GM12865 (cell line): ENCODE measurements around the gene CARD11.
"Not testable (repeated sequence)": the region's sequence is repeated elsewhere in the genome, so short reads cannot be mapped to it uniquely, and the experiment has no call there.

Experiments
- DNase-seq: peaks from one replicate; pipeline ENCODE4 v3.0.0; 2010; ENCODE audit warnings: low read depth
- H3K4me3 ChIP-seq: 2 replicates; pipeline ENCODE4 v1.5.1; 2011; ENCODE audit warnings: mild to moderate bottlenecking, low read depth, low read length, control low read depth
- CTCF ChIP-seq: IDR thresholded peaks from 2 replicates; pipeline ENCODE4 v1.5.1; 2011; ENCODE audit warnings: low read length, control low read depth, low read depth, inconsistent platforms; ENCODE audit not compliant: insufficient read depth; ENCODE audit errors: missing control alignments

The CARD11 gene

GRCh38 chr7:2962865-2963264, 80.8 kb downstream of the CARD11 start:
- DNase-seq = no peak
- H3K4me3 ChIP-seq = no peak overlapping the region
- TF ChIP-seq CTCF = no peak

- H3K4me3 ChIP-seq = no peak overlapping the region
- TF ChIP-seq CTCF = no peak
- DNase-seq = no peak
Observed at GRCh38 chr7:2959828-2960599, 83.7 kb downstream of the CARD11 start.

- DNase-seq = no peak
- TF ChIP-seq CTCF = no peak
- no peak overlapping the region for H3K4me3 ChIP-seq
Observed at GRCh38 chr7:2959103-2959680, 84.5 kb downstream of the CARD11 start.

GRCh38 chr7:2958416-2959102, 85.1 kb downstream of the CARD11 start:
- no peak for DNase-seq
- TF ChIP-seq CTCF = no peak
- no peak overlapping the region for H3K4me3 ChIP-seq

- H3K4me3 ChIP-seq, DNase-seq: not testable (repeated sequence)
Observed at GRCh38 chr7:2957369-2957727, 86.3 kb downstream of the CARD11 start.

- H3K4me3 ChIP-seq = no peak overlapping the region
- TF ChIP-seq CTCF = no peak
- DNase-seq = no peak
Observed at GRCh38 chr7:2956526-2957368, 86.9 kb downstream of the CARD11 start.

- no peak overlapping the region for H3K4me3 ChIP-seq
- no peak for TF ChIP-seq CTCF
- no peak for DNase-seq
Observed at GRCh38 chr7:2956076-2956475, 87.6 kb downstream of the CARD11 start.
